Bronchial epithelial cell (primary cell): Measurements from ENCODE around the gene ZBTB26. TPM values are rescaled to one million over a fixed set of nuclear protein-coding genes. Genes with fewer than 3 reads are reported as not detected.

Experiments used
- DNase-seq: peaks from one replicate; pipeline ENCODE4 v3.0.0-alpha.2; 2010; ENCODE audit warnings: low read depth
- FAIRE-seq: peaks from 2 replicates; lab custom pipeline; 2011; peaks lifted over from hg19 to GRCh38; lab: Jason Lieb, UNC
- H3K27me3 ChIP-seq: 2 replicates; pipeline ENCODE4 v1.5.1; 2011; ENCODE audit warnings: low read length; ENCODE audit not compliant: control insufficient read depth, insufficient read depth
- H3K36me3 ChIP-seq: 2 replicates; pipeline ENCODE4 v1.5.1; 2011; ENCODE audit warnings: low read length; ENCODE audit not compliant: control insufficient read depth, insufficient read depth
- H3K4me3 ChIP-seq: 2 replicates; pipeline ENCODE4 v1.5.1; 2011; ENCODE audit warnings: mild to moderate bottlenecking, low read depth, low read length, control low read depth
- total RNA-seq: library from RNA; depleted of rRNA; stranded (reverse); fragments of >200 nt; gene quantifications from 2 replicates; pipeline ENCODE4 v1.2.1, GENCODE V29; 2014
- TF ChIP-seq, protein P1 (sequence below): IDR thresholded peaks from 2 replicates; pipeline ENCODE4 v1.5.1; 2011; ENCODE audit warnings: mild to moderate bottlenecking, moderate library complexity, low read length, control low read depth, inconsistent platforms; ENCODE audit not compliant: insufficient read depth, severe bottlenecking

The ZBTB26 gene
- total RNA-seq, 1 donor from 2014 or later: 2.4 TPM

DNA sequence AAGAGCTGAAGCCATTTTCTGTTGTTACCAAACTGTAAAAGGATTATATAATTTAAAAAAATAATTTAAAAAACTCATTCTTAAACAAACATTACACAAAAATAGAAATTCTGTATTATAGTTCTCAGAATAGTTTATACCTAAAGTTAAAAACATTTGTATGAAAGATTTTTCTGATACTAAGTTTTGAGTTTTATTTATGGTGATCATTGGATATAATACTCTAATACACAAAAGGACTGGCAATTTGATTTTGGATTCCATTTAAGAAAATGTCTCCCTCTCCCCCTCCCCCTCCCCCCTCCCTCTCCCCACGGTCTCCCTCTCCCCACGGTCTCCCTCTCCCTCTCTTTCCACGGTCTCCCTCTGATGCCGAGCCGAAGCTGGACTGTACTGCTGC, 65.2 kb downstream of the ZBTB26 start:
- FAIRE-seq: no peak

More for the DNA sequence above, 65.2 kb downstream of the ZBTB26 start:
- TF ChIP-seq, protein P1, sequence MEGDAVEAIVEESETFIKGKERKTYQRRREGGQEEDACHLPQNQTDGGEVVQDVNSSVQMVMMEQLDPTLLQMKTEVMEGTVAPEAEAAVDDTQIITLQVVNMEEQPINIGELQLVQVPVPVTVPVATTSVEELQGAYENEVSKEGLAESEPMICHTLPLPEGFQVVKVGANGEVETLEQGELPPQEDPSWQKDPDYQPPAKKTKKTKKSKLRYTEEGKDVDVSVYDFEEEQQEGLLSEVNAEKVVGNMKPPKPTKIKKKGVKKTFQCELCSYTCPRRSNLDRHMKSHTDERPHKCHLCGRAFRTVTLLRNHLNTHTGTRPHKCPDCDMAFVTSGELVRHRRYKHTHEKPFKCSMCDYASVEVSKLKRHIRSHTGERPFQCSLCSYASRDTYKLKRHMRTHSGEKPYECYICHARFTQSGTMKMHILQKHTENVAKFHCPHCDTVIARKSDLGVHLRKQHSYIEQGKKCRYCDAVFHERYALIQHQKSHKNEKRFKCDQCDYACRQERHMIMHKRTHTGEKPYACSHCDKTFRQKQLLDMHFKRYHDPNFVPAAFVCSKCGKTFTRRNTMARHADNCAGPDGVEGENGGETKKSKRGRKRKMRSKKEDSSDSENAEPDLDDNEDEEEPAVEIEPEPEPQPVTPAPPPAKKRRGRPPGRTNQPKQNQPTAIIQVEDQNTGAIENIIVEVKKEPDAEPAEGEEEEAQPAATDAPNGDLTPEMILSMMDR: no peak
- H3K36me3 ChIP-seq: peaks cover 3% of the 10 kb centered on the region
- H3K4me3 ChIP-seq: no peak overlapping the region
- H3K27me3 ChIP-seq: no peaks in the 10 kb centered on the region
- no peak for DNase-seq

Other genes starting within 250 kb of the ZBTB26 start
- gene OR1L4, start 207.5 kb downstream of the ZBTB26 start, total RNA-seq: not detected in 2 replicates
- gene OR1L6, start 189.2 kb downstream of the ZBTB26 start, total RNA-seq: not detected in 2 replicates
- not detected in 2 replicates for gene OR5C1, start 142.6 kb downstream of the ZBTB26 start, total RNA-seq
- not detected in 2 replicates for gene OR1K1, start 131.4 kb downstream of the ZBTB26 start, total RNA-seq
- 31.4 and 31.6 TPM in 2 replicates for gene PDCL, start 102.9 kb downstream of the ZBTB26 start, total RNA-seq
- 43.2 and 63.6 TPM in 2 replicates for gene RC3H2, start 26.2 kb downstream of the ZBTB26 start, total RNA-seq
- gene ZBTB6, start 18.2 kb downstream of the ZBTB26 start, total RNA-seq: 14.3 and 15.3 TPM in 2 replicates
- 31.9 and 69.1 TPM in 2 replicates for gene RABGAP1, start 9.5 kb upstream of the ZBTB26 start, total RNA-seq
- gene GPR21, start 102.2 kb upstream of the ZBTB26 start, total RNA-seq: 1.3 and 1.8 TPM in 2 replicates